ENCODE measurements around the gene NLRP6. TPM values are rescaled to one million over a fixed set of nuclear protein-coding genes. Genes with fewer than 3 reads are reported as not detected.
A peak's percentile ranks its signal among the peaks of the same experiment; 100 is the strongest.
"Not testable (repeated sequence)": the region's sequence is repeated elsewhere in the genome, so short reads cannot be mapped to it uniquely, and the experiment has no call there.

Gene NLRP6
- under 1 TPM; 0.92 TPM for total RNA-seq
- long read RNA-seq, result 0 reads

DNA sequence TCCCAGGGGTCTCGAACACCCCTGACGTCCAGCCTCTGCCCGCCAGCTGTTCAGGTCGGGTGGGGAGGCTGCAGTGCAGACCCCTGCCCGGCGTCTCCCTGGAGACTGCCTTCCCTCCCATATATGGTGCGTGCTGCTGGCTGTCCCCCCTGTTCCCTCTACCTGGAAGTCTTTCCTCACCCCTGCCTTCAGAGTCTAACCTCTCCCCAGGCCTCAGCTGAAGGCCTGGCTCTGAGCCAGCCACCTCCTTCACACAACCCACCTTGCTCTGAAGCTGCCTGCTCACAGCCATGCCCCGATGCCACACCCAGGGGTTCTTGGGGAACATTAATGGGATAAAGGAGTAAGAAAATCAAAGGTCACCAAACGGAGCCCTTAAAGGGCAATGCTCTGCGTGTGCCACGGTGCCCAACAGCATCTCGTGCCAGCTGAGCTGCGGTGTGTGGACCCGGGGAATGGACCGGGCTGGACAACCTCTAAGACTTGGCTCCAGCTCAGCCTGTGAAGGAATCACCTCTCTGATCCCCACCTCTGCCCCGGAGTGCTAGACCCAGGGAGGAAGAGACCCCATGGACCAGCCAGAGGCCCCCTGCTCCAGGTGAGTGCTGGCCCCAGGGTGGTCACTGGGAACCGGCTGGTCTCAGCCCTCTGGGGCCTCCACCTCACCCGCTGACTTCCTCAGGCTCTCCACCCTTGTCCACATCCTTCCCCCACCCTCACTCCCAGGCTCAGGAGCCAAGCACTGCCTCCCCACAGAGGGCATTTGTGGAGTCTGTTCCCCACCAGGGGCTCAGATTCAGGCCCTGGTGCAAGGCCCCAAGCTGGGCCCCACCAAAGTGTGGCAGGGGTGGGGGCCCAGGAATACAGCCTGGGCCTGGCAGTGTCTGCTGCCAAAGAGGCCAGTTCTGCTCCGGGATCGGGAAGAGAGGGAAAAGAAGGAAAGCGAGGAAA lies at the start of gene NLRP6:
TSS of gene NLRP6 (plus strand) at position 407 of the 951 bp plus-strand sequence. CDS start at position 570, 163 bp downstream.
- ATAC-seq (no peak), DNase-seq (peak in 1 of 2 donors; percentile 10)
- intact Hi-C loops (cut with DNase I, micrococcal nuclease), result no loop called here

DNA sequence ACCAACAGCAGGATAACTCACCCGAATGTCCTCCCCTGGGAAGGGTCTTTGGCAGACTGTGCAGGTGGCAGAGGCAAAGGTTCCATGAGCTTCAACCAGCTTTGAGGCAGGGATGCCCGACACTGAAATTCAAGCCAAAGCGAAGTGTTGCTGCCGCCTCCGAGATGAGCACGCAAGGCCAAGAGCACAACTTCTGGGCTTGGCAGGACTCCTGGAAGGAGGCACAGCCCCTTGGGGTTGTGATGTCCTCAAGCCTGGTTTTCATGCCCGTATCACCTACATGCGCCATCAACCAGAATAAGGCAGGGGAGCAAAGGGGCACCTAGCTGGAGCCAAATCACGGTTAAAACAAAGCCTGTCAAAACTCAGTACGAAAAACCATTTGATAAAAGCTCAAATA lies 47.8 kb upstream of the NLRP6 start:
- intact Hi-C loops (cut with DNase I, micrococcal nuclease), result no loop called here
- ATAC-seq (no peak), DNase-seq (no peak)

DNA sequence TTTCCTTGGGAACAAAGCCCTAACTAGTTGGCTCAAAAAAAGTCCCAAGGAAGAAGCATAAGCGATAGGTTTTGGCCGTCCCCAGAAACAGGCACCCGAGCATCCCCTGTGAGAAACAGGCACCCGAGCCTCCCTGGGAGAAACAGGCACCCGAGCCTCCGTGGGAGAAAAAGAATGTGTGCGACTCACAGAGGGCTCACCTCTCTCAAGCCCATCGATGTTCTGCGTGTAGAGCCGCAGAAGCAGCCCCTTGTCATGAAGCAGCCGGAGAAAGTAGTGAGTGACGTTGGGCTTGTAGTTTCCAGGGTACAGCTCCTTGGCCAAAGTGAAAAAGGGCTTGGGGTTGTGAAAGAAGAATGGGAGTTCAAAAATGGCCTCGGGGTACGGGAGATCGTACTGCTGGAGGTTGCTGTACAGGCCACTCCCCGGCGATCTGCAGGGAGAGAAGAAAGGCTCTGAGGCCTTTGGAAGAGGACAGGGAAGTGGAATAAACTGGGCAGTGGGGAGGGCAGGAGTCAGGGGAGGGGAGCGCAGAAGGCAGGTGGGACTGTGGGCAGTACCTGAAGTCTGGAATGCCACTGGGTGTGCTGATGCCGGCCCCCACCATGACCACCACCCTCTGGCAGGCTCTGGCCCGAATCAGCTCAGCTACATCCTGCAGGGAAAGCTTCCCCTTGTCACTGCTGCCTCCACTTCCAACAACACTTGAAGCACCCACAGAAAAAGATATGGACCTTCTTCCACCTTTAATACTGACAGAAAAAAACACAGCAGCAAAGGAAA lies 45.2 kb upstream of the NLRP6 start:
- no peak for ATAC-seq
- intact Hi-C loops (cut with DNase I, micrococcal nuclease), result no loop called here
- DNase-seq, result no peak

DNA sequence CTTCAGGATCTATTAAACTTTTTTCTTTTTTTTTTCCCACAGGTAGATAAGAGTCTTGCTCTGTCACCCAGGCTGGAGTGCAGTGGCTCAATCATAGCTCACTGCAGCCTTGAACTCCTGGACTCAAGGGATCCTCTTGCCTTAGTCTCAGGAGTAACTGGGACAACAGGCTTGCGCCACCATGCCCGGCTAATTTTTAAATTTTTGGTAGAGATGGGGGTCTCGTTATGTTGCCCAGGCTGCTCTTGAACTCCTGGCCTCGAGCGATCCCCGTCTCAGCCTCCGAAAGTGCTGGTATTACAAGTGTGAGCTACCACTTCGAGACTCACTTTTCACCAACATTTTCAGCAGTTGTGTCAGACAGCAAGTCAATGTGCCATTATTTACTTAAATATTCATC lies 43.0 kb upstream of the NLRP6 start:
- ATAC-seq, result no peak
- intact Hi-C loops (cut with DNase I, micrococcal nuclease), result no loop called here
- no peak for DNase-seq

DNA sequence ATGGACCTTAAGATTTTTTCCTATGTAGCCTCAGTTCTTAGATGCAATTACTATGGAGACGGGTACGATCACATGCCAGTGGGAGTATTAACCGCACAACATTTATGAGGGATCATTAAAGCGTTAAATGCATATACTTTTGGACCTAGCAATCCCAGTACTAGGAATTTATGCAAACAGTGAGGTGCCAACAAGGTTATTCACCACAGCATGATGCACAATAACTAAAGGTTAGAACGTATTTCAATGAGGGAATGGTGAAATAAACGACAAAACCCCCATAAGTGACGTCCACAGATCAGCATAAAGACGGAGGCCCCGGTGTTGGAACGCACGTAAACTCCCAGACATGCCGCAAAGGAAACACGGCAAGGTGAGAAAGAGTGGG lies 42.6 kb upstream of the NLRP6 start:
- intact Hi-C loops (cut with DNase I, micrococcal nuclease), result no loop called here
- ATAC-seq (peak; percentile 12), DNase-seq (no peak)

DNA sequence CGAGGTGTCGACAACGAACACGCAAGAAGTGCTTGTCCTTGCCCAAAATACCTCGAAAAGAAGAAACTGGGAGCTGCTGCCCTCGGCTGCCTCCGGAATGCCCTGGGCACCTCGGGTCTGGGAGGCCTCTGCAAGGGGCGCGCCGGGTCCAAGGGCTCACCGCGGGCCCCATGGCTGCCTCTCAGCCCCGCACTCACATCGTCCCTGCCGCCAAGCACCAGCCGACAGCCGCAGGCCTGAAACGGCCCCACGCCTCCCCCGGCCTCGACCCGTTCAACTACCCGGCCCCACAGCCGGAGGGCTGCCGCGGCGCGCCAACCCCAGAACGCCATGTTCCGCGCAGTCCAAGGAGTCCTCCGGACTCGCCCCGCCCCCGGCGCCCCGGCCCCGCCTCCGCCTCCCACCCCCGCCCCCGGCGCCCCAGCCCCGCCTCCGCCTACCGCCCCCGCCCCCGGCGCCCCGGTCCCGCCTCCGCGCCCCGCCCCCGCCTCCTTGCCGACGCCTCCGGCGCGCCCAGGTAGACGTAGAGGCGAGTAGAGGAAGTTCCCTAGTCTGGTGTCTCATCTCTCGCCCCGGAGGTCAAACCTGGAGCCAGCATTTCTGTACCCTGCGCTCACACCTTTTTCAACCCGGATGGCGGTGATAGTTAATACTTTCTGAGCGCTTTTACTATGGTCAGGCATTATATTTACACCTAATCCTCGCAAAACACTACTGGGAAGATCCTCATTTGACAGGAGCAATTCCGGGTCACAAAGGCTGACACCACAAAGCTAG lies 42.0 kb upstream of the NLRP6 start, which contains the start of gene SIRT3:
TSS of gene SIRT3 (minus strand) at position 346 of the 777 bp plus-strand sequence. CDS start at position 332, 14 bp downstream.
- ATAC-seq (peak; percentile 91), DNase-seq (peak; percentile 88)
- intact Hi-C loops (cut with DNase I, micrococcal nuclease), result no loop called here

DNA sequence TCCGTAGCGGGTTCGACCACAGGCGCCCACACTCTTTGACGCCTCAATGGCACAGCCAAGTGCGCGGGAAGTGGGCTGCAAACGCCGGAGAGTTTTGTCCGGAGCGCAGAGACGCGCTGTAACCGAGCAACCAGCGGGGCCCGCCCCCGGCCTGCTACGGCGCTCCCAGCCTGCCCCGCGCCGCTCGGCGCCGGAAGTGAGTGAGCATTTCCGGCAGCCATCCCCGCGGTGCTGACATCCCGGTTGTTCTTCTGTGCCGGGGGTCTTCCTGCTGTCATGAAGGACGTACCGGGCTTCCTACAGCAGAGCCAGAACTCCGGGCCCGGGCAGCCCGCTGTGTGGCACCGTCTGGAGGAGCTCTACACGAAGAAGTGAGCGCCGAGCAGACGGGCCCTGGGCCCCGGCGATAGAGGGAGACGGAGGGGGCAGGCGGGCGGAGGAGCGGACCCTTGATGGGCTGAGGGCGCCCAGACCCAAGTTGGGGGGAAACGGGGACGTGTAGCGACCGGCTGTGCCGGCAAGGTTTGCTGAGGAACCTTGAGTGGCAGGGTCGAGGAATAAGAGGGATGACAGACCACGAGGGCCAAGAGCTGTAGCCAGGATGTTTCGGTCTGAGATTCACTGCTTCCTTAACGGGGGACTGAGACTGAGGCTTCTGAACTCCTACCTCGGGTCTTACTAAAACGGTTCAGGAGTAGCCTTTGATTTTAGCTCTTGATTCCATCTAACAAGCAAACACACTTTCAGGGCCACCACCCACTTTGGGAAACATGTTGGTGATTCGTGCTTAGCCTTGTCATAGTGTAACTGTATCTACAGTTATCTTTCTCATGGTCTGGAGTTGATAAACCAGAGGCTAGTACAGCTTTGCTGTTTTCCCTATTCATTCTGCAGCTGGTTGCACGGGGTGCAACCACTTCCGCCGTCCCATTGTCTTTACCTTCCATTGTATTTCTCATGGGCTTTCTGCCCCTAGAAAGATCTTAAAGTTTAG lies 41.1 kb upstream of the NLRP6 start, which contains the start of gene PSMD13:
TSS of gene PSMD13 (plus strand) at position 203 of the 994 bp plus-strand sequence. CDS start at position 277, 74 bp downstream.
- intact Hi-C loops (cut with DNase I, micrococcal nuclease), result no loop called here
- ATAC-seq (peak; percentile 88), DNase-seq (peak; percentile 81 to 92)

DNA sequence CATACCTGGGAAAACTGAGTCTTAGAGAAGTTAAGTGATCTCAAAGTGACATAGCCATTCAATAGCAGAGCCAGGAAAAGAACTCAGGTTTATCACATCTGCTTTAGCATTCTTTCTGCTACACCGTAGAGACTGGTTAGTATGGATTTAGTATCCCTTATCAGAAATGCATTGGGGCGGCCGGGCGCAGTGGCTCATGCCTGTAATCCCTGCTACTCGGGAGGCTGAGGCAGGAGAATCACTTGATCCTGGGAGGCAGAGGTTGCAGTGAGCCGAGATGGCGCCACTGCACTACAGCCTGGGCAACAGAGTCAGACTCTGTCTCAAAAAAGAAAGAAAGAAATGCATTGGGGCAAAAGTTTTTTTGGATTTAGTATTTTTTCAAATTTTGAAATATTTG lies 39.9 kb upstream of the NLRP6 start:
- DNase-seq; intact Hi-C loops (cut with DNase I, micrococcal nuclease); ATAC-seq: not testable (repeated sequence)

DNA sequence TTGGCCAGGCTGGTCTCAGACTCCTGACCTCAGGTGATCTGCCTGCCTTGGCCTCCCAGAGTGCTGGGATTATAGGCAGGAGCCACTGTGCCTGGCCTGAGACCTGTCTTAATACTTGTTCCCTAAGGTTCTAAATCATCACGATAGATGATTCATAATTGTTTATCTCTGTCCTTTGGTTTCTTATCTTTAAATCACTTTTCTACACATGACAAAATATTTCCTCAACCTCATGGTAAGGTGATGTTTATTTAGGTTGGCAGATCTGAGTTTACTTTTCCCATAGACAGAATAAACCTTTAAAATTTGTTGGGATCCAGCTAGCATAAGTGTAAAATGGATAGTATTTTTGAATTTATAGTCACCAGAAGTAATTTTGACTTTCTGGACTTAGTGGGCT lies 37.9 kb upstream of the NLRP6 start:
- ATAC-seq (no peak), DNase-seq (no peak)
- intact Hi-C loops (cut with DNase I, micrococcal nuclease), result no loop called here

DNA sequence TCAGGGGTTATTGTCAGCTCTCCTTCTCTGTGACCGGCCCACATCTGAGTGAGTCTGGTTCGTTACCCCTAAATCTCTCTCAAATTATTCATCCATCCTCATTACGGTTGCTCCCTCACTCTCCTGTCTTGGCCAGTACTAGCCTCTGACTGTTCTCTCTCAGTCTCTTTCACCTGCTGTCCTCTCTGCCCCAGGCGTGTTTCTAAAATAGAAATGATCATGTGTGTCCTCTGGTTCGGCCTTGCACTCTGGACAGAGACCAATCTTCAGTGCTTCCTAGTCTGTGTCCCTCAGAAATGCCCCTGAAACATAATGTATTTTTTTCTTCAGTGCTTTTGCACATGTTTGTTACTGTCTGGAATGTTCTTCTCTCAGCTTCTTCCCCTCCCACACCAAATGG lies 36.6 kb upstream of the NLRP6 start:
- DNase-seq, result no peak
- intact Hi-C loops (cut with DNase I, micrococcal nuclease), result no loop called here
- no peak for ATAC-seq

DNA sequence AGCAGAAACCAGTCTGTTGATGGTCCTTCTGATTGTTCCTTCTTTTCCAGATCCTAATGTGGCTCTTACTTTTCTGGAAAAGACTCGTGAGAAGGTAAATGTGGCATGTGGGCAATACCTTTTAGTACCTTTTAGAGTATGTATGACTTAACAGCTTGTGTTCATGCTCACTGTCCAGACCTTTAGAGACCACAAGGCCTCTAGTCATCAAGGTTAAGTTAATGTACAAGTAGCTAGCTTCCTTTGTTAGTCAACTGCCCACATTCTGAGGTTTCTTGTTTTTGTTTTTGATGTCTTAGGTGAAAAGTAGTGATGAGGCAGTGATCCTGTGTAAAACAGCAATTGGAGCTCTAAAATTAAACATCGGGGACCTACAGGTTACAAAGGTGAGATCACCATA lies 33.8 kb upstream of the NLRP6 start:
- no peak for ATAC-seq
- intact Hi-C loops (cut with DNase I, micrococcal nuclease), result no loop called here
- DNase-seq, result no peak

DNA sequence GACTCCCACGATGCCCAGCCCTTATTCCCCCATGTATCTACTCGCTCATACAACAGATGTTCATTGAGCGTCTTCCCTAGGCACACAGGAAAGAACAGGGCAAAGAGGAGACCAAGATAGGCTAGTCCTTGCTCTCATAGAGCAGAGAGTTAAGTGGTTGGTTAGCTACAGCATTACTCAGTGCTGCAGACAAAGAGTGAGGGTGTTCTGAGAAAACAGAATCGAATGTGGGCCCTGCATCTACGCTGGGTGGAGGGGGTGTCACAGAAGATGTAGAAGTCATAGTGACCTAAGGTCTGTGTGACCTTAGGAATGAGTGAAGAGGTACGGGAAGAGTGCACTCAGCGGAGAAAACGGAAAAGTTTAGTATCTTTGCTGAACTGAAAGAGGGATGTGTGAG lies 29.1 kb upstream of the NLRP6 start:
- no peak for ATAC-seq
- intact Hi-C loops (cut with DNase I, micrococcal nuclease), result no loop called here
- no peak for DNase-seq

DNA sequence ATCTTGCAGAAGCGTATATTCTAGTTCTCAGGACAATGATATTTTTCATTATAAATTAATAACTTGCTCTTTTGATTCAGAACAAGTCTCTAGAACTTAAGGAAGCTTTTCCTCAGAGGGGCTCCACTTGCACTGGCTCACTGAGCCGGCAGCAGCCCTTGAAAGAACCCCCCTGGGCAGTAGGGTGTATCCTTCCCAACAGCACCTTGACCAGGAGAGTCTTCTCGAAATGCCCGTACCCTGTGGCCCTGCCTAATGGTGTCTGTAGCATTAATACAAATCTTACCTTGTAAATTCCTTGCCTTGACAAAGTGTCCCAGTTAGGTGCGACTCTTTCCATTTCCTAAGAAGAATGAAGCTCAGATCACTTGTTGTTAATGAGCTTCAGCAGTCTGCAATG lies 27.9 kb upstream of the NLRP6 start:
- DNase-seq (no peak), ATAC-seq (no peak)
- intact Hi-C loops (cut with DNase I, micrococcal nuclease), result loop anchor here in 1 of 2 donors (10.0 kb wide), 1 partner anchor 115 kb away; the partner anchor contains the start of gene B4GALNT4

DNA sequence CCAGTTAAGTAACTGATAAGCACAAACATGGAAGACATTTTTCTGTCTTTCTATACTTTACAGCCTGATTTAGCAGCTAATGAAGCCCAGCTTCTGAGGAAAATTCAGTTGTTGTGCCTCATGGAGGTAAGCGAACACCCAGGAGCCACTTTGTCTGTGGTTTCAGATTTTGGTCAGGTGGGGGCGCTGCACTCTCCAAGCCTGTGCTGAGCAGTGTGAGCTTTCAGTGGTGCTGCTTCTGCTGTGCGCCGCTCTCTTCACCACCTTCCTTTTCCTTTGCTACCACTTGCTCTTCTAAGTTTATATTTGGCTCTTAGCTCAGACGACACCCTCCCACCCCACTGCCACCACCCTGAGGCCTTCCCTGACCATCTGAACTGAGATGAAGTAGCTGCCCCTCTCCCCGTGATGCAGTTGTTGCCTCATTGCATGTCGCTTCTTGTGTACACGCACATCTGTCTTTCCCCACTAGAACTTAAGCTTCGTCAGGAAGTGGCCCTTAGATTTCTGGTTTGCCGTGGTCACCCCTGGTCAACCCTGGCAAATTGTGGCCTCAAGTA lies 27.4 kb upstream of the NLRP6 start:
- DNase-seq, result peak in 1 of 2 donors; percentile 62
- intact Hi-C loops (cut with DNase I, micrococcal nuclease), result loop anchor here in 1 of 2 donors (10.0 kb wide), 1 partner anchor 114 kb away; the partner anchor contains the start of gene B4GALNT4
- ATAC-seq, result peak; percentile 84

DNA sequence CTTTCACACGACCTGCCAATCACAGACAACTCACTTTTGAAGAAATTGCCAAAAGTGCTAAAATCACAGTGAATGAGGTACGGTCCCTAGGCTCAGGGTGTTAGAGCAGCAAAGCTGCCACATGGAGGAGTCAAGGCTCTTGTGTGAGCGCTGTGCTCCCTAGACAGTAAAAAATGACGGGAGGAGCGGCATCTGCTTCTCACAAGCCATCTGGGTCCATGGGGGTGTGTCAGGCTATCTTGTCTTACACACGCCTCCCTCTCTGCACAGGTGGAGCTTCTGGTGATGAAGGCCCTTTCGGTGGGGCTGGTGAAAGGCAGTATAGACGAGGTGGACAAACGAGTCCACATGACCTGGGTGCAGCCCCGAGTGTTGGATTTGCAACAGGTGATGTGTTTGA lies 26.7 kb upstream of the NLRP6 start:
- intact Hi-C loops (cut with DNase I, micrococcal nuclease), result loop anchor here in 1 of 2 donors (10.0 kb wide), 1 partner anchor 113 kb away; the partner anchor contains the start of gene B4GALNT4
- ATAC-seq, result no peak
- no peak for DNase-seq

DNA sequence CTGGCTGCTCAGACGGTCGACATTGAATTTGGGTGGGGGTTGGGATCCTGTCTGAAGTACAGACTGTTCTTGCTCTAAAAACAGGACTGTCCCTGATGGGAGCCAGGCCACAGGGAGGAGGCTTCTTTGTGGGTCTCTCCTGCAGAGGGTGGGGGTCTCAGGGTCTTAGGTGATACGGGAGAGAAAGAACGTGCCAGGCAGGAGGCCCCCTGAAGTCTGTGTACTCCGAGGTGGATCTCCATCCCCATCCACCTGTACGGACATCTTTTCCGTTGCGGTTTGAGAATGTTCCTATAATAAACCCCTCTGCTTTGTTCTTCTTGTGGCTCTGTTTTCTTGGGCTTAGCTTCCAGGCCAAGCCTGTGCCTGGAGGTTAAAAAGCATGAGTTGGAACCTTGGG lies 25.5 kb upstream of the NLRP6 start:
- ATAC-seq (no peak), DNase-seq (no peak)
- intact Hi-C loops (cut with DNase I, micrococcal nuclease), result loop anchor here in 1 of 2 donors (10.0 kb wide), 1 partner anchor 112 kb away; the partner anchor contains the start of gene B4GALNT4

Data from left colon (tissue), 2 donors.